GM19463 (cell line): Measurements from ENCODE around the gene PRDX2.
"Not testable (repeated sequence)": the region's sequence is repeated elsewhere in the genome, so short reads cannot be mapped to it uniquely, and the experiment has no call there.

Experiments
- ATAC-seq: cut with Tn5 transposase; IDR thresholded peaks from one replicate; pipeline ENCODE4 v1.9.1; 2021; ENCODE audit warnings: mild to moderate bottlenecking, moderate library complexity; ENCODE audit not compliant: unreplicated experiment

Gene PRDX2

DNA sequence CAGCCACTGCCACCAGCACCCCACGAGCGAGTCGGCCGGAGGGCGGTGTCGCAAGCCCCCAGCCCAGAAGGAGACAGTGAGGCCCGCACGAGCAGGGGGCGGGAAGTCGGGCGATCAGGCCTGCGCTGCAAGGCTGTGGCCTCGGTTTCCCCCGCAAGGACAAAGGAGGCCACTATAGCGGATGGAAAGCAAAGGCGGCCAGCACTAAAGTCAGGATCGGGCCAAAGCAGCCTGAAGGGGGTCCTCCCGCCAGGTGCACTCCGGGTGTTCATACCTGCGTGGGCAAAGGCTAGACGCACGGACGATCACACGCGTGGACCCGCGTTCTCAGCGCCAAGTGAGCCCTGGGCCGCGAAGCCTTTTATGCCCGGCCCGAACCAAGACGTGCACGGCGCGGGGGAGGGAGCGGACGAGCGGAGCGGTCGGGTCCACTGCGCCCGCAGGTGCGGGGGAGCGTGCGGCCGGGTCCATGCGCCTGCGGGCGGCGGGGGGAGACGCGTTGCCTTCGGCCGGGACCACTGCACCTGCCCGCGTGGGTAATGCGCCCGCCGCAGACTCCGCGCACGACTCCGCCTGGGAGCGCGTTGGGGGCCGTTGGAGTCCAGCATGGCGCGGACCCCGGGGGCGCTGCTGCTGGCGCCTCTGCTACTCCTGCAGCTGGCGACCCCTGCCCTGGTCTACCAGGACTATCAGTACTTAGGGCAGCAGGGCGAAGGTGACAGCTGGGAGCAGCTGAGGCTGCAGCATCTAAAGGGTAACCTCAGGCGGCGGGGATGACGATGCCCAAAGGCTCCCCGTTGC, at the start of gene PRDX2, which contains the start of gene THSD8:
Gene PRDX2 (minus strand): TSS at position 335 of the 801 bp plus-strand sequence. CDS start 539 bp downstream, outside the sequence.
Gene THSD8 (plus strand): TSS at position 604 of the 801 bp plus-strand sequence. CDS start 3 bp downstream, at position 607.
- no peak for ATAC-seq

DNA sequence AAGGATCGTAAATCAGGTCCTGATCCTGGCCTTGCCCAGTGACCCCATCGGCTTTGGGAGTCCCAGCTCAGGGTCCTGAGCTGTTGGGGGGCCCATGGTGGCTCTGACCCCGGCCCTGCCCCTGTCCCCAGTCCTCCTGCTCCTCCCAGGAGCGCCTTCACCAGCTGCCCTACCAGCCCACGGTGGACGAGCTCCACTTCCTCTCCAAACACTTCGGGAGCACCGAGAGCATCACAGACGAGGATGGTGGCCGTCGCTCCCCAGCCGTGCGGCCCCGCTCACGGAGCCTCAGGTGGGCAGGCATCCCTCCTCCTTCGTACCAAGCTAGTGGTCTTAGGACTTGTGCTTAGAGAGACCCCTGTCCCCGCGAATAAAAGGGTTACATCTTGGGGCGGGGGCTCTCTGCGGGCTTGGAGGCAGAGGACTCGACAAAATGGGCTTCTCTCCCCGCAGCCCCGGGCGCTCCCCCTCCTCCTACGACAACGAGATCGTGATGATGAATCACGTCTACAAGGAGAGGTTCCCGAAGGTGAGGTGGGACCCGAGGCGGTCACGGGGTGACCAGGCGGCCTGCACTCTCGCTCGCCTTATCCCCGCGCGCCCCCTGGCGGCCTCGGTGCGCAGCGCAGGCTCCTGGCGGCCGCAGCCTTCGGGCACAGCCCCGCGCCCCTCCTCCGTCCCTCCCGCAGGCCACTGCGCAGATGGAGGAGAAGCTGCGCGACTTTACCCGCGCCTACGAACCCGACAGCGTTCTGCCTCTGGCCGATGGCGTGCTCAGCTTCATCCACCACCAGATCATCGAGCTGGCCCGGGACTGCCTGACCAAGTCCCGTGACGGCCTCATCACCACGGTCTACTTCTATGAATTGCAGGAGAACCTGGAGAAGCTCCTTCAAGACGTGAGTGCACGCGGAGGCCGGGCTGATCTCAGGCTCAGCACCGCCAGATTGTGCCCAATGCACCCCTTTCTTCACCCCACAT, 45.8 kb upstream of the PRDX2 start:
- no peak for ATAC-seq

- not testable (repeated sequence) for ATAC-seq
These were observed 45.0 kb upstream of the PRDX2 start for GRCh38 chr19:12846613-12847012.

GRCh38 chr19:12843999-12844732, 42.6 kb upstream of the PRDX2 start:
- no peak for ATAC-seq

DNA sequence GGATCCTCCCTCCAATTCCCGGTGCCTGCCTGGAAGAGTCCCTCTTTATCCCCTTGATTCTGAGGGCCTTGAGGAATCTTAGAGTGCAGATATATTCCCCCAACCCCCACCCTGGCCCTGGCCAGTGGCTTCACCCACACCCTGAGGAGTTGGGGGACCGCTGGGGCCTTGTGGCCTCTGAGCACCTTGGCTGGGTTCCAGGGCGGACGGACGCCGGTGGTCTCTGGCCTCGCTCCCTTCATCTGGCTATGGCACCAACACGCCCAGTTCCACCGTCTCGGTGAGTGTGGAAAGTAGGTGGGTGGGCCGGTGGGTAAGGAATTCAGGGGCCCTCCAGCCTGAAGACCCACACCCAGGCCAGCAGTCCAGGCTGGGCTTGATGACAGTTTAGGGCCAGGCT, 41.7 kb upstream of the PRDX2 start:
- no peak for ATAC-seq

DNA sequence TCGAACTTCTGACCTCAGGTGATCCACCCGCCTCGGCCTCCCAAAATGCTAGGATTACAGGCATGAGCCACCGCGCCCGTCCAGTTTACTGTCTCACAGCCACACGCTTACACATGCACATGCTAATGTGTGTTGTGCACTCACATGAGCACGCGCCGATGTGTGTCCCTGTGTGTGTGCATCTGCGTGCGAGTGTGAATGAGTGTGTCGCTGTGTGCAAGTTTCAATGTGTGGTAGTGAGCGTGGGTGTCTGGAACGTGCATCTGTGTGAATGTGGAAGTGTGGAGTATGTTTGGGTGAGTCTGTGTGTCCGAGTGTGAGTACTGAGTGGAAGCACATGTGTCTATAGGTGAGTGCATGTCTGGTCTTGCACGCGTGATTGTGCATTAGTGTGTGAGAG, 40.9 kb upstream of the PRDX2 start:
- ATAC-seq = no peak

DNA sequence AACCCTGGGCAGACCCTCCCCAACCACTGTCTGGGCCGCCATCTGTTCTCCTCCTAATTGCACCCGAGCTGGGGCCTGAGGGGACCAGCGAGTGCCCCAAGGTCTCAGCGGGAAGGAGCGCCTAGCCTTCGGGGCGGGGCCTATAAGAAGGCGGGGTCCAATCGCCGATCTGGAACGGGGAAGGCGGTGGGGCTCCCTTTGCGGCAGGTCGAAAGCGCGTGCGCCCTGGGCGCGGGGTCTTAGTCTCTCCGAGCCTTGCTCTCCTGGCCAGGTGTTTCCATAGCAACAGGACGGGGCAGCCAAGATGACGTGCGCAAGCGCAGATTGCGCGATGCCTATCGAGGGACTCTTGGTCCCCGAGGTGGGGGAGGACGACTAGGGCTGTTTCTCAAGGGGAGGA, 39.5 kb upstream of the PRDX2 start:
- no peak for ATAC-seq

- no peak for ATAC-seq
These were observed 38.8 kb upstream of the PRDX2 start for GRCh38 chr19:12840091-12841079.

- ATAC-seq = no peak
These were observed 37.5 kb upstream of the PRDX2 start for GRCh38 chr19:12838886-12839756.

- ATAC-seq = no peak
These were observed 36.7 kb upstream of the PRDX2 start, which contains the start of gene MAST1 for GRCh38 chr19:12838182-12838885. MAST1 (plus strand) TSS chr19:12838515; CDS start chr19:12838573, 58 bp downstream.

DNA sequence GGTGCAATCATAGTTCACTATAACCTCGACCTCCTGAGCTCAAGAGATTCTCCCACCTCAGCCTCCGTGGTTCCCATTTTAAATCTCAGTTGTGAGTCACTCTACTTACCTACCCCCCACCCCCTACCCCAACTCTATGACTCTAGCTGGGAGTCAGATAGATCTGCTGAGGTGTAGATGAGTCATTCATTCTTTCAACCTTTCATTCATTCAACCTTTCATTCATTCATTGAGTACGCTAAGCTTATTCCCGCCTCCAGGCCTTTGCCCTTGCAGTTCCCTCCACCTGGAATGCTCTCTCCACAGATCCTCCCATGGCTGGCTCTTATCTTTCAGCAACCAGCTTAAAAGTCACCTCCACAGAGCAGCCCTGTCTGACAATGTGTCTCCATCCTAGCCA, 35.6 kb upstream of the PRDX2 start:
- ATAC-seq = no peak

DNA sequence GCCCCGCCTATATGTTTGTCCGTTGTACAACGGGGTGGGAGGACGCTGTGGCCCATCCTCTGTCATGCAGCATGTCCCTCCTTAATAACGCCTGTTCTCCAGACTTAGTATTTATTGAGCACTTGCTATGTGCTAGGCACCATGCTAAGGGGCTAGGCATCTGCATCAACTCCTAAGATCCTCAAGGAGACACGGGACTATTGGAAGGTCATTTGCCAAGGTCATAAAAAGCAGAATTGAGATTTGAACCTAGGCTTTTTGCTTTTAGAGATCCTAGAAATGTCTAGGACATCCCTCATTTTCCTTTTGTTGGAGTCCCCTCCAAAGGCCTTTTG, 34.9 kb upstream of the PRDX2 start:
- ATAC-seq = no peak

- ATAC-seq = no peak
These were observed 33.6 kb upstream of the PRDX2 start for GRCh38 chr19:12834976-12835757.

- no peak for ATAC-seq
These were observed 33.0 kb upstream of the PRDX2 start, which contains the start of gene RTBDN for GRCh38 chr19:12834566-12834943. RTBDN (minus strand) TSS chr19:12834579; CDS start chr19:12829979, 4,600 bp downstream.

GRCh38 chr19:12833738-12834565, 32.4 kb upstream of the PRDX2 start:
- ATAC-seq = no peak

DNA sequence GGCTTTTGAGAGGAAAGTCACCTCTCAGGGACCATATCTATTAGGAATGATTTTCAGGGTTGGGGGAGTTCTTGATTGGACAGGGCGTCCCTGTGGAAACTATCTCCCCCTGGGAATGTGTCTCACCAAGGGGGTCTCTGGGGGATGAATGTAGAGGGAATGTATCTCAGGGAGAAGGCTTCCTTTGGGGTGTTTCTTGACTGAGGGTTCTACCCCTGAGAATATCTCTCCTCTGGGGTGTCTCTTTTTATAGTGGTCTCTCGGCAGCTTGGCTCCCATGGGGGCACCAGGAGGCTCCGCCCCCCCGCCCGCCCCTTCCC, 31.8 kb upstream of the PRDX2 start:
- no peak for ATAC-seq

DNA sequence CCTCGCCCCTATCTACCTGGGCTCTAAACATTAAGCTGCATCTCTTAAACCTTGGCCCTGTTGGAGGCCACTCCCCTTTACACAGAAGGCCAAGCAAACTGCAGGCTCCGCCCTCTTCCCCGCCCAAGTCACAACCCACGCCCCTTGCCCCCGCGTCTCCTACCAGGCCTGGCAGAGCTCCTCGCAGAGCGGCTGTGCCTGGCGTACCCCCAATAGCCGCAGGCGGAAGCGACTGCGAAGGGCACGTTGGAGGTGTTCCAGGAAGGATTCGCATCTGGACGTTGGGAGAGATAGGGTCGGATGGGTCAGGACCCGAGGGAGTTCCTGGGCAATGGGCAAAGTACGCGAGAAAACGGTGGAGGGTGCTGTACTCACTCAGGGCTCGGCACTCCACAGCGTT, 26.9 kb upstream of the PRDX2 start:
- no peak for ATAC-seq
